Nucleus accumbens (tissue), 56 donors: ENCODE measurements around the gene CEP112.
"Not testable (repeated sequence)": the region's sequence is repeated elsewhere in the genome, so short reads cannot be mapped to it uniquely, and the experiment has no call there.

Experiments
- DNase-seq, 56 donors: peaks; one replicate each; lab custom pipeline; 2025; lab: John Stamatoyannopoulos, UW

Gene CEP112

DNA sequence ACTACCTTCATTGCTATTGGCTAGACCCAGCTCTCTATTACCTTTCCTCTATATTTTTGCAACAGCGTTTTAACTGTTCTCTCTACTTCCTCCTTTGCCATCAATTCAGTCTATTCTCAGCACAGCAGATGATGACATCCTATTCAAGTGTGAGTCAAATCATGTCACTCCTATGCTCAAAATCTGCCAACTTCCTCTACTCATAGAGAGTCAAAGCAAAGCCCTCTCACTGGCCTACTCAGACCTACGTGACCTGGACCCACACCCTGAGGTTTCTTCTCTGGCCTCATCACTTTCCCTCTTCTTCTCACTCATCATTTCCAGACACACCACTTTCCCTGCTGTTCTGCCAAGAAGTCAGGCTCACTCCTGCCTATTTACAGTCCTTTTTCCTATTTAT lies 341.4 kb downstream of the CEP112 start:
- no peak for DNase-seq

- DNase-seq, result no peak
Measured at GRCh38 chr17:65848751-65849150, 343.2 kb downstream of the CEP112 start.

- no peak for DNase-seq
Measured at GRCh38 chr17:65841089-65841488, 350.8 kb downstream of the CEP112 start.

DNA sequence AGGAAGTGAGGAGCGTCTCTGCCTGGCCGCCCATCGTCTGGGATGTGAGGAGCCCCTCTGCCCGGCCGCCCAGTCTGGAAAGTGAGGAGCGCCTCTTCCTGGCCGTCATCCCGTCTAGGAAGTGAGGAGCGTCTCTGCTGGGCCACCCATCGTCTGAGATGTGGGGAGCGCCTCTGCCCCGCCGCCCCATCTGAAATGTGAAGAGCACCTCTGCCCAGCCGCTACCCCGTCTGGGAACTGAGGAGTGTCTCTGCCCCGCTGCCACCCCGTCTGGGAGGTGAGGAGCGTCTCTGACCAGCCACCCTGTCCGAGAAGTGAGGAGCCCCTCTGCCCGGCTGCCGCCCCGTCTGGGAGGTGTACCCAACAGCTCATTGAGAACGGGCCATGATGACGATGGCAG lies 354.7 kb downstream of the CEP112 start:
- not testable (repeated sequence) for DNase-seq

DNA sequence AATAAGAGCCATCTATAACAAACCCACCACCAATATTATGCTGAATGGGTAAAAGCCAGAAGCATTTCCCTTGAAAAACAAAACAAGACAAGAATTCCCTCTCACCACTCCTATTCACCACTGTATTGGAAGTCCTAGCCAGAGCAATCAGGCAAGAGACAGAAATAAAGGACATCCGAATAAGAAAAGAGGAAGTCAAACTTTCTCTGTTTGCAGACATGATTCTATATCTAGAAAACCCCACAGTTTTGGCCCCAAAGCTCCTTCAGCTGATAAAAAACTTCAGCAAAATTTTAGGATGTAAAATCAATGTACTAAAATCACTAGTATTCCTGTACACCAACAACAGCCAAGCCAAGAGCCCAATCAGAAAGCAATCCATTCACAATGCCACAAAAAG lies 358.7 kb downstream of the CEP112 start:
- DNase-seq, result no peak

- DNase-seq, result no peak
Measured at GRCh38 chr17:65830356-65830755, 361.6 kb downstream of the CEP112 start.

DNA sequence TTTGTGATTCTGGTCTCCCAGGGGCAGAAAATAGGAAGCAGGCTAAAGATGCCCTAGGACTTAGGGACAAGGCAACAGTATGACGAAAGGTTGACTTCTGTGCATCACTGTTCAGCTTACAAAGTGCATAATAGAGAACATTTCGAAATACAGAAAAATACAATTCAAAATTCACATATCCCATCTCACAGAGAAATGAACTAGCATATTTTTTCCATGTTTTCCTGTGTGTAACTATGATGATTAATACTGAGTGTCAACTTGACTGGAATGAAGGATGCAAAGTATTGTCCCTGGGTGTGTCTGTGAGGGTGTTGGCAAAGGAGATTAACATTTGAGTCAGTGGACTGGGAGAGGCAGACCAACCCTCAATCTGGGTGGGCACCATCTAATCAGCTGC lies 365.4 kb downstream of the CEP112 start:
- not testable (repeated sequence) for DNase-seq

DNA sequence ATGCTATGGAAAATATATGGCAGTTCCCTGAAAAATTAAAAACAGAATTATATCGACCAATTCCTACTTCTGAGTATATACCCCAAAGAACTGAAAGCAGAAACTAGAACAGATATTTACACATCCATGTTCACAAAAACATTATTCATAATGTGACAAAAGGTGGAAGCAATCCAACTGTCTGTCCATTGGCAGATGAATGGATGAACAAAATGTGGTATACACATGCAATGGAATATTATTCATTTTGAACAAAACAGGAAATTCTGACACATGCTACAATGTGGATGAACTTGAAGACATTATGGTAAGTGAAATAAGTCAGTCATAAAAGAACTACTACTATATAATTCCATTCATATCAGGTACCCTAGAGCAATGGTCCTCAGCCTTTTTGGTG lies 367.0 kb downstream of the CEP112 start:
- no peak for DNase-seq

DNA sequence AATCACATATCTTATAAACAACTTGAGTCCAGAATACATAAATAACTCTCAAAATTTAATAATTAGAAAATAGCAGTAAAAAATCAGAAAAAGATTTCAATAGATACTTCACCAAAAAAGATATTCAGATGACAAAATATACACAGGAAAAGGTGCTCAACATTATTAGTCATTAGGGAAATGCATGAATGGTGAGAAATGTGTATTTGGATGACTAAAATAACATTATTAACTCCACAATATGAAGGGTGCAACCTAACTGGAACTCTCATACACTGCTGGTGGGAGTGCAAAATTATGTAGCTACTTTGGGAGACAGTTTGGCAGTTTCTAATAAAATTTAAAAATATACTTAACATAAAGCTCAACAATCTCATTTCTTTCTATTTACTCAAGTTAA lies 368.2 kb downstream of the CEP112 start:
- DNase-seq, result no peak

DNA sequence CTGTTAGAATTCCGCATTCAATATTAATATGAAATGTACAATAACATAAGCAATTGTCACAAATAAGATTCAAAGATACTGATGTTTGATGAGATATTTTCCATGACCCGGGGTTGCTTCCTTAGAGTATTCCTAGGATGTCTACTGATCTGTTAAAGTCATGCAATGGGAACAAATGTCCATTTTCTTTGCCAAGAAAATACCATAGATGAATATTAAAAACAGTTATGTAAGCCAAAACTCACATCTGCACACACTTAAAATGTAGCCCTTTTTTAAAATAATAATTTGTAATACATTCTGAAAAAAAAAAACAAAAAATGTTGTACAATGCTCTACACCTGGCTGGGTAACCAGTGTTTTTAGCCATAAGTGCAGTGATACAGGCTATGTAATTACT lies 371.1 kb downstream of the CEP112 start:
- DNase-seq, result no peak

DNA sequence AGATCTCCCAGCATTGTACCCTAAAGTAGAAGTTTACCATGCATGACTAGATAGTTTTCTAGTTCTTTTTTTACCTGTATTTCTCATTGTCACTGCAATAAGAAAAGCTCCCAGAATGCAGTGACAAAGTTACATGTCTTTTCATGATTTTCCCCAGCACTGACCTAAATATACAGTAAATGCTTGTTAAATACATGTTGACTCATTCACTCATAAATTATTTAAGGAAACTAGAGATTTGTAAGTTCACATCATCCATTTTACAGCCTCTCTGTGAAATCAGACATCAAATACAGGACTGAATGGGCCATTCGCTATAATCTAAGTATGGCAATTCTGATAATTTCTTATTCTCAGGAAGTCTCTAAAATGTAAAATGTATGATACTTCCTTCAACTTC lies 371.6 kb downstream of the CEP112 start:
- no peak for DNase-seq

DNA sequence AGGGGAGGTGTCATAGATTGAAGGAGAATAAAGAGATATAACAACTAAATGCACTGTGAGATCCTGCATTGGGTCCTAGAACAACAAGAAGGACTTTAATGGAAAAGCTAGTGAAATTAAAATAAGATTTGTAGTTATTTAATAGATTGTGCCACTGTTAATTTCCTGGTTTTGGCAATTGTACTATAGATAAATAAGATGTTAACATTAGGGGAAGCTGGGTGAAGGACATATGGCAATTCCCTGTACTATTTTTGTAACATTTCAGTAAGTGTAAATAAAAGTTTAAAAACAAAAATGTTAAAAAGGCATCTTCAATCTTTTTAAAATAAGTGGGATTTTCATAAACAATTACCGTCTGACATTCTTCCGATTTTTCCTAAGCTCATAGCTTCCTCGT lies 372.1 kb downstream of the CEP112 start:
- no peak for DNase-seq

GRCh38 chr17:65817951-65818350 lies 374.0 kb downstream of the CEP112 start:
- DNase-seq, result no peak

- no peak for DNase-seq
Measured at GRCh38 chr17:65814418-65814817, 377.5 kb downstream of the CEP112 start.

GRCh38 chr17:65813306-65813705 lies 378.6 kb downstream of the CEP112 start:
- DNase-seq, result no peak

DNA sequence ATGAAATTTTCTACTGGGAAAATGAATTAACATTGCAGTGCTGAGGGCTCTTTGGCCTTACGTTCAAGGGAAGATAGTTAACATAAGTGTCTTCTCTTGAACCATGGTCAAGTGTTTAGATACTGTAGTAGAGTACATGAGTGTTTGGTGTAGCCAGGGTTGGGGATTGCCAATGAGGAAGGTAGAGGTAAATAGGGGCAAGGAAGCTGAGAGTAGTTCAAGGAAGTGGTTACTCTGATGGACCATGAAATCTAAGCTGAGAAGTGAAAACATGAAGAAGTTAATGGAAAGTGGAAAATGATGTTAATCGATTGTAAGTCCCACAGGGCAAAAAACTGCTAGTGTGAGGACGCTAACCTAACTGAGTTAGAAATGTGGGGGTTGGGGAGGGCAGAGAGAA lies 380.9 kb downstream of the CEP112 start:
- no peak for DNase-seq

GRCh38 chr17:65809366-65809765 lies 382.6 kb downstream of the CEP112 start:
- no peak for DNase-seq

DNA sequence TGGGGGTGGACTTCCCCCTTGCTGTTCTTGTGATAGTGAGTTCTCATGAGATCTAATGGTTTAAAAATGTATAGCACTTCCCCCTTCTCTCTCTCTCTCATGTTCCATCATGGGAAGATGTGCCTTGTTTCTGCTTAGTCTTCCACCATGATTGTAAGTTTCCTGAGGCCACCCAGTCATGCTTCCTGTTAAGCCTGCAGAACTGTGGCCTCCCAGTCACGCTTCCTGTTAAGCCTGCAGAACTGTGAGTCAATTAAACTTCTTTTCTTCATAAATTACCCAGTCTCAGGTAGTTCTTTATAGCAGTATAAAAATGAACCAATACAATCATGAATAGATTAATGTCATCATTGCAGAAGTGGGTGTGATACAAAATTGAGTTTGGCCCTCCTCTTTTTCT lies 383.4 kb downstream of the CEP112 start:
- DNase-seq, result not testable (repeated sequence)

DNA sequence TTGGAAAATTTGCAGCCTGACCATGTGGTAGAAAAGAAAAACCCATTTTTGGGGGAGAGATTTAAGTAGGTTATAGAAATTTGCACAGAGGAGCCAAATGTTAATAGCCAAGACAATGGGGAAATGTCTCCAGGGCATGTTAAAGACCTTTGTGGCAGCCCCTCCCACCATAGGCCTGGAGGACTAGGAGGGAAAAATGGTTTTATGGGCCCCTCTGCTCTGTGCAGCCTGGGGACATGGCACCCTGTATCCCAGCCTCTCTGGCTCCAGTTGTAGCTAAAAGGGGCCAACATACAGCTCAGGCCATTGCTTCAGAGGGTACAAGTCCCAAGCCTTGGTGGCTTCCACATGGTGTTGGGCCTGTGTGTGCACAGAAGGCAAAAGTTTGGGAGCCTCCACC lies 384.6 kb downstream of the CEP112 start:
- no peak for DNase-seq

- DNase-seq, result no peak
Measured at GRCh38 chr17:65801513-65801912, 390.4 kb downstream of the CEP112 start.

GRCh38 chr17:65800655-65801054 lies 391.3 kb downstream of the CEP112 start:
- DNase-seq, result no peak

DNA sequence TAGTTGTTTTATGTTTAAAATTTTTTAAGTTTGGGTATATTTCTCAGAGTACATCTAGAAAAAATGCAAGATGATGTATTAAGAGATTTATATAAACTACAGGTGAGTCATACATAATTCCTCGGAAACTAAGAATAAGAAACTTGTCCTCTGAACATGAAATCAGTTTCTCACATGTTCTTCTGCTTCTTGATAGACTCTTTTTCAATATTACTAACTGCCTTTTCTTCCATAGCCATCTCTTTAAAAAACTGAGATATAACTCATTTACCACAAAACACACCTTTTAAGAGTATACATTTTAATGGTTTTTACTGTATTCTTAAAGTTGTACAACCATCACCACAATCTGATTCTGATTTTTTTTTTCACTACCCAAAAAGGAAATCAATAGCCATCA lies 392.1 kb downstream of the CEP112 start:
- DNase-seq, result no peak

GRCh38 chr17:65799454-65799853 lies 392.5 kb downstream of the CEP112 start:
- DNase-seq, result no peak

DNA sequence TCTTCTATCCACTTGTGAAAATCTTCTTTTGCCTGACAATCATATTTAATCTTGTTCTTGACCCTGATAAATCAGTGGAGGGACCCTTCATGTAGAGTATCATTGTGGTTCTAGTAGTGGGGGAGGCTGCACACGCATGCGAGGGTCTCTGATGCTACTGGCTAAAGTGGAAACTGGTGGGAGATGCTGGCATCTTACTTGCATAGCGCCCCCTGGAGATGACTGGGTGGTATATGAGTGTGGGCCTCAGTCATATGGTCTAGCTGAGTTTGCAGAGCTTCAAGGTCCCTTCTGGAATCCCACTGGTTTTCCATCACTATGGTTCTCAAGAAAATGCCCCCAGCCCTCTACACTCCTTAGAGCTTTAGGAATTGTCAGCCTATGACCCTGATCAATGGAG lies 394.1 kb downstream of the CEP112 start:
- DNase-seq, result no peak
